ENCODE results near the gene CAPN11. TPM values are rescaled to one million over a fixed set of nuclear protein-coding genes. Genes with fewer than 3 reads are reported as not detected.

The CAPN11 gene
- total RNA-seq, 1 experiment from 2014 or later = not detected

DNA sequence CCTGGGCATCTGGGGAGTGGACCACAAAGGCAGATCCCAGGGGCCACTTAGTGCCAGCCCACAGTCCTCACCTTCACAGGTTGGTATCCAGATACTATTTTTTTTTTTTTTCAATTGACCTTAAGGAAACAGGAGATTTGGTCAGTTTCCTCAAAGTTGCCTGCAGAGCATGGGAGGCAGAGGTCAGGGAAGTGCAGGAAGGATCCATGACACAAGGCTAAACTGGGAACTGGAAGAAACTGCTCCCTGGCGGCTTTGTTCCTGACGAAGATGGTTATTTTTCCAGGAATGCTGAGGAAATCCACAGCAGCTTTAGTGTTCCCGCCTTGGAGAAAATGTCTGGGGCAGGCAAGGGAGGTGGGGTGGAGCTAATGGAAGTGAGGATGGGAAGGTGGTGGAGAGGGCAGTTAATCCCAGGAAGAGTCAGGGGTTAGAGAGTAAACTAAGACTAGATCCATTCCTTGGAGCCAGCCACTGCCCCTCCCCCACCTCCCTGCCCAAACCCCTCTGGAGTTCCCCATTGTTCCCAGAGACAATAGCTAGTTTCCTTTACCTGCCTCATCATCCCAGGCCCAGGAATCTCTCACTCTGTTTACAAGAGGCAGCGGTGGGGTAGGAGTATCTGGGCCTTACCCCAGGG lies 43.8 kb downstream of the CAPN11 start:
- no peak for DNase-seq (ENCODE audit: extremely low read depth, low read depth)

DNA sequence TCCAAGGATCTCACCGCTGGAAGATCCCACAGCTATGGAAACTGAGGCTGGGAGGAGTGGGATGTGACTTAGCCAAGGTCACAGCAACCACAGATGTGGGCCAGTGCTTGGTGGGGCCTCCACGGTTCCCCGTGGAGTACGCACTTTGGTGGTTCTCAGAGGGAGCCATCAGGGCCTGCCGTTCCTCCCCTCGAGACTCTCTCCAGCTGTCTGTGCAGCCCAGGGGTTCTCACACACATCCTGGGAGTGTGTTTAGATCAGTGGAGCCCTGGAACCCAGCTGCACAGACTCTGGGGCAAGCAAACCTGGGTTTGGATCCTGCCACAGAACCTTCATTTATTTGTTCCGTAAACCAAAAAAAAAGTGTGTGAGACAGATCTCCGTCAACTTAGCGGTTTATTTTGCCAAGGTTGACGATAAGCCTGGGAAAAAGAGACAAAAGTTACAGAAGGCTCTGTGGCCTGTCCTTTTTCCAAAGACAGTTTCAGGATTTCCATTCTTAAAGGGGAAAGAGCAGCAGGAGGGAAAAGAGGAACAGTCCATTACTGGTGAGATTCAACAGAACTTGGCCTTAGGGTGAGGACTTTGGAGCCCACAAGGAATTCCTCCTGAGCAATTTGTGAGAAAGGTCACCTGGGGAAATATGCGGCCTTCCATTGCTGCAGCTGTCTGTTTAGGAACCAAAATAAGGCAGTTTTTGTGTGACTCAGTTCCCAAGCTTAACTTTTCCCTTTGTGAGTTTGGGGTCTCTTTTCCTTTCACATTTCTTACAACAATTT lies 44.5 kb downstream of the CAPN11 start:
- no peak for DNase-seq (ENCODE audit: extremely low read depth, low read depth)

DNA sequence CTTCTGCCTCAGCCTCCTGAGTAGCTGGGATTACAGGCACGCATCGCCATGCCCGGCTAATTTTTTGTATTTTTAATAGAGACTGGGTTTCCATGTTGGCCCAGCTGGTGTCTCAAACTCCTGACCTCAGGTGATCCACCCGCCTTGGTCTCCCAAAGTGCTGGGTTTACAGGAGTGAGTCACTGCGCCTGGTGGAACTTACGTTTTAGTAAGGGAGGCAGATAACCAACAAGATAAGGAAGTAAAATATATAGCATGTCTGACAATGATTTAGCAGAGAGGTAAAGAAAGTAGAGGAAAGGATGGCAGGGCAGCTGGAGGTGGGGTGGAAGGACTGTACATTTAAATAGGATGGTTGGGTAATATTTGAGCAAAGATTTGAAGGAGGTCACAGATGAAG lies 45.3 kb downstream of the CAPN11 start:
- DNase-seq (ENCODE audit: extremely low read depth, low read depth) = no peak

DNA sequence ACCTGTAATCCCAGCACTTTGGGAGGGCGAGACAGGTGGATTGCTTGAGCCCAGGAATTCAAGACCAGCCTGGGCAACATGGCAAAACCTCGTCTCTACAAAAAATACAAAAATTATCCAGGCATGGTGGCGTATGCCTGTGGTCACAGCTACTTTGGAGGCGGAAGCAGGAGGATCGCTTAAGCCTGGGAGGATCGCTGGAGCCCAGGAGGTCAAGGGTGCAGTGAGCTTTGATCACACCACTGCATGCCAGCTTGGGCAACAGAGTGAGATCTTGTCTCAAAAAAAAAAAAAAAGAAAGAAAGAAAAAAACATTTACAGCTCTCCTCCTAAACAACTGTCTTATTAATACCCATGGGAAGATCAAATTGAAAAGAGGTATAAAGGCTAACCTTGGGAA lies 49.3 kb downstream of the CAPN11 start:
- no peak for DNase-seq (ENCODE audit: extremely low read depth, low read depth)

DNA sequence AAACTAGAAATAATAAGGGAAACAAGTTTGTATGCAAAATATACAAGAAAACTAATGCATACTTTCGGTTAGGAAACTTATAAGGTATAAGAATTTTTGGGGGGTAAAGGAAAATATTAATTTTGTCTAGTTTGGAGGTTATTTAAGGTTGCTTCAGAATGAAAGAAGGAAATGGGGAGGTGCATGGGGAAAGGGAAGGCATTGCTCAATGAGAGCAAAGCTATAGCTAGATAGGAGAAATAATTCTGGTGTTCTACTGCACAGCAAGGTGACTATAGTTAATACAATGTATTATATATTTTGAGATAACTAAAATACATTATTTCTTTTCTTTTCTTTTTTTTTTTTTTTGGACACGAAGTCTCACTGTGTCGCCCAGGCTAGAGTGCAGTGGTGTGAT lies 52.7 kb downstream of the CAPN11 start:
- no peak for DNase-seq (ENCODE audit: extremely low read depth, low read depth)

DNA sequence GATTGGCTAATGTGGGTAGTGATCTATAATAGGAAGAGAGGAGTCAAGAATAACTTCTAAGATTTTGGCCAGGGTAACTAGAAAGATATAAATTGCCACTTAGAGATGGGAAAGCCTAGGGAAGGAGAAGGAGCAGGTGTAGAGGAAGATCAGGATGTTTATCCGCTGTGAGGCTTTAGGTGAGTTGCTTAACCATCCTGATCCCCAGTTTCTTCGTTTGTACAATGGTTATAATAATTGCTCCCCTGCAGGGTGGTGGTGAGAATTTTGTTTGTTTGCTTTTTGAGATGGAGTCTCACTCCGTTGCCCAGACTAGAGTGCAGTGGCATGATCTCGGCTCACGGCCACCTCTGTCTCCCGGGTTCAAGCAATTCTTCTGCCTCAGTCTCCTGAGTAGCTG lies 55.7 kb downstream of the CAPN11 start:
- DNase-seq (ENCODE audit: extremely low read depth, low read depth) = no peak

DNA sequence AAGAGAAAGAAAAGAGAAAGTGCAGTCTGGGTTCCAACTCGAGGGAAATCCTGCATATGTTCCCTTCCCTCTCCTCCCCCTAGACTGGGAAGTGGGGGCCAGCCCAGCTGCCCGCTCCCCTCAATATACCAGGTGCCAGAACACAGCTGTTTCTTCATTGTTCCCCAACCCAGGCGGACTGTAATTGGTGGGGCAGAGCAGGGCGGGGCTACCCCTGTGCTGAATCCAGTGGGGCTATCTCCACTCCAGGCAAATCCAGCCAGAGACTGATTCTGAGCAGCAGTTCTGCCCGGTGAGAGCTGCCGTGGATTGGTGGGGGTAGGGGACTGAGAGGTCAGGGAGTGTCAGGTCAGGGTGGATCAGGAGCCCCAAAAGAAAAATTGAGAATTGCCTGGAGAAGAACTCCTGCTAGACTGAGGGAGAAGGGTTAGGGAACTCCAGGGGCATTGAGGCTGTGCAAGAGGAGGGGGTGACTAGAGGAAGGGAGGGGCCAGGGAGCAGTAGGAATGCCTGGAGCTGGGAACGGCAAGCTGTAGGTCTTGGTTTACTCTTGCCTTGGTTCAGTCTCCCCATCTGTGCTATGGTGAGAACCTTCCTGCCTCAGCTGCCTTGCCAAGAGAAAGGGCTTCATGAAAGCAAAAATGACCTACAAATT lies 58.2 kb downstream of the CAPN11 start, which contains the start of gene MYMX:
TSS of gene MYMX (plus strand) at position 250 of the 655 bp plus-strand sequence. CDS start 546 bp downstream, outside the sequence.
- DNase-seq (ENCODE audit: extremely low read depth, low read depth) = no peak

DNA sequence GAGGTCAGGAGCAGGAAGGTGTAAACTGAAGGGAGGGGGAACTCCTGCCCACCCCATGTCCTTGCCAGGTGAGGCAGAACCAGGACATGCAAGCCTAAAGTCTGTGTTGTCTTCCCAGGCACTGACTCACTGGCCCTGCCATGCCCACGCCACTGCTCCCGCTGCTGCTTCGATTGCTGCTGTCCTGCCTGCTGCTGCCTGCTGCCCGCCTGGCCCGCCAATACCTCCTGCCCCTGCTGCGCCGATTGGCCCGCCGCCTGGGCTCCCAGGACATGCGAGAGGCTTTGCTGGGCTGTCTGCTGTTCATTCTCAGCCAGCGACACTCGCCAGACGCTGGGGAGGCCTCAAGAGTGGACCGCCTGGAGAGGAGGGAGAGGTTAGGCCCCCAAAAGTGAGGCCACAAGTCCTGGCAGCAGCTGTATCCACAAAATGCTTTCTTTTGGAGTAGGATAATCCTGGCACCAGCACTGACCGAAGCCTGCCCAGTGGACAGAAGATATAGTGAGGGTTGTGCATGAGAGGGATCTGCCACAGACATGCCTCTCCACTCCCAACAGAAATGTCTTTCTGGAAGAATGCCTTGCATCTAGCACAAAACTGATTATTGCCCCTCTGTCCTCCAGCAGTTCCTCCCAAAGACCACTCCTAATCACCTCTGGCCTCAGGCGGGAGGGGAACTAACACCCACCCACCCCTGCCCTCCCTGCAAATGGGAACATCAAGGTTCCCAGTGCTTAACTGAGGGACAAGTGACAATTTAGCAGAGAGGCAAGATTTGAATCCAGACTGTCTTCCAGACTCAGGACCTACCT lies 58.9 kb downstream of the CAPN11 start:
- no peak for DNase-seq (ENCODE audit: extremely low read depth, low read depth)

DNA sequence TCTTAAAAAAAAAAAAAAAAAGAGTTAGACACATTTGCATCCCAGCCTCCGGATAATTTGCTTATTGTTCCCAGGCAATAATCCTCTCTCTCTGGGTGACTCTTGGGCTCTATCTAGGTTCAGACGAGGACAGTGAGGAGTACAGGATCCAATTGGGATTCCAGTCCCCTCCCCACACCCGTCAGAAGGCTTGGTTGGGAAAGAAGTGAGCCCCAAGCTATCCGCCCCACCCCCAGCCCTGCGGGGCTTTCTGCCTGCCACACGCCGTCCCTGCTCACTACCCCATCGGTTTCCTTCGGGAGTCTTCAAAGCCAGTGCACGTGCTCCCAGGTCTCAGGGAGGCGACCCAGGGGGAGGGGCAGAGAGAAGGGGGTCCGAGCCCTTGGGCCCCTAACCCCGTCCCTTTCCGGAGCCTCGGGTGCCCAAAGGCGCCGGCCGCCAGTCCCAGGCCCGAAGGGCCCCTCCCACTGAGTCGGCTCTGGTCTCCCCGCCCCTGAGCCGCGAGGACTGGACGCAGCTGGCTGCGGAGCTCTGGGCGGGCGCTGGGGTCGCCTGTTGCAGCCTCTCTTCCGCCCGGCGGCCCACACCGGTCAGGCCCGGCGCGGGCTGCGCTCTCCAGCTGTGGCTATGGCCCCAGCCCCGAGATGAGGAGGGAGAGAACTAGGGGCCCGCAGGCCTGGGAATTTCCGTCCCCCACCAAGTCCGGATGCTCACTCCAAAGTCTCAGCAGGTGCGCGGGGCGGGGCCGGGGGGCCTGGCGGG lies 60.6 kb downstream of the CAPN11 start:
- DNase-seq (ENCODE audit: extremely low read depth, low read depth) = no peak

DNA sequence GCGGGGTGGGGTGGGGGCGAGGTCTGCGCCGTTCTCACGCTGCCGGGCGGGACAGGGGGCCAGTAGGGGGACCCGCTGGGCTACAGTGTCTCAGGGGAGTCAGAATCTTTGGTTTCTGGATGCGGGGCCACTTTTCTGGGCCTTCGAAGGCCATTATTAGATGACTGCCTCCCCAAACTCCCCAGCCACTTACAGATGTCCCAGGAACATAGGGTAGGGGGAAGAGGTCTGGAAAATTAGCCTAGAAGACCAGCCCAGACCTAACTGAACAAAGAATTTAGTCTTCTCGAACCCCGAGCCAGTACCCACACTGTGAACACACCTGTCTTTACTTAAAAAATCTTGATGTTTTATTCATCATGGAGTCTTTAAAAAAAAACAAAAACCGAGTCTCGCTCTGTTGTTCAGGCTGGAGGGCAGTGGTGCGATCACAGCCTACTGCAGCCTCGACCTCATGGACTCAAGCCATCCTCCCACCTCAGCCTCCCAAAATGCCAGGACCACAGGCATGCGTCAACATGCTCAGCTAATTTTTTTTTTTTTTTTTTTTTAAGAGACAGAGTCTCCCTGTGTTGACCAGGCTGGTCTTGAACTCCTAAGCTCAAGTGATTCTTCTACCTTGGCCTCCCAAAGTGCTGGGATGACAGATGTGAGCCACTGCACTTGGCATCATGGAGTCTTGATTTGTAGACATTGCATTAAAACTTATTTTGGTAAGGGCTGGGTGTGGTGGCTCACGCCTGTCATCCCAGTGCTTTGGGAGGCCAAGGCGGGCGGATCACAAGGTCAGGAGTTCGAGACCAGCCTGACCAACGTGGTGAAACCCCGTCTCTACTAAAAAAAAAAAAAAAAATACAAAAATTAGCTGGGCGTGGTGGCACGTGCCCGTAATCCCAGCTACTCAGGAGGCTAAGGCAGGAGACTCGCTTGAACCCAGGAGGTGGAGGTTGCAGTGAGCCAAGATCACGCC lies 61.5 kb downstream of the CAPN11 start:
- no peak for DNase-seq (ENCODE audit: extremely low read depth, low read depth)

DNA sequence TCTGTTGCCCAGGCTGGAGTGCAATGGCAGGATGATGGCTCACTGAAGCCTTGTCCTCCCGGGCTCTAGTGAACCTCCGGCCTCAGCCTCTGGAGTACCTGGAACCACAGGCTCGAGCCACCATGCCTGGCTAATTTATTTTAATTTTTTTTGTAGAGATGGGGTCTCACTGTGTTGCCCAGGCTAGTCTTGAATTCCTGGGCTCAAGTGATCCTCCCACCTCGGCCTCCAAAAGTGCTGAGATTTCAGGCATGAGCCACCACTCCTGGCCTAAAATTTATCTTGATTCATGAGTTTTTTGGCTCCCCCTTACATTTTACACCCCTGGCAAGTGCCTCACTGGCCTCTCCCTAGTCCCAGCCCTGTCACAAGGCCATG lies 62.3 kb downstream of the CAPN11 start:
- no peak for DNase-seq (ENCODE audit: extremely low read depth, low read depth)

DNA sequence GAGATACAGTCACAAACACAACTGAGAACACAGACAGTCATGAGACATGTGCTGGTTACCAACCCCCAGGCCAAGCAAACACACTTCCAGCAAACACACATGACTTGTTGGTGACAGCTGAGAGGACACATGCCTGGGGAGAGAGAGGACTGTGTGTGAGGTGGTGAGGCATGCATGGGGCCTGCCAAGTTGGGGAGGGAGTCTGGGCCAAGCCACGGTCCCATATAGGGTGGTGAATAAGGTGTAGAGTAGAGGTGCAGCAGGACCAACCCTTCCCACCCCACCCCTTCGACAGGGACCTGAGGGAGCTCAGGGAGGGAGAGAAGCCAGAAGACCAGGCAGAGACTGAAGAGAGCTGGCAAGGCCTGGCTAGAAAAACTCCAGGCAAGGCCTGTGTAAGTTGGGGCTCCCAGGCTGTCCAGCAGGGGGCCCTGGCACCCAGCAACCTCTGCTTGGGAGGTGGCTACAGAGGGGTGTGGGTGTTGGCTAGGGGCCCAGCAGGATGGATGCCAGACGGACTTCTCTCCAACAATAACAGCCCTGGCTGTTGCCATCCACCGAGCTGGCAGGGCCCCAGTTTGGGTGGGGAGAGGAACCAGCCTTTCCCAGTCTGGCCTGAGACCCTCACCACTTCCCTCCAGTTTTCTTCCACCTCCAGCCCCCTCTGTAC lies 62.8 kb downstream of the CAPN11 start:
- peak; percentile 67 for DNase-seq (ENCODE audit: extremely low read depth, low read depth)

DNA sequence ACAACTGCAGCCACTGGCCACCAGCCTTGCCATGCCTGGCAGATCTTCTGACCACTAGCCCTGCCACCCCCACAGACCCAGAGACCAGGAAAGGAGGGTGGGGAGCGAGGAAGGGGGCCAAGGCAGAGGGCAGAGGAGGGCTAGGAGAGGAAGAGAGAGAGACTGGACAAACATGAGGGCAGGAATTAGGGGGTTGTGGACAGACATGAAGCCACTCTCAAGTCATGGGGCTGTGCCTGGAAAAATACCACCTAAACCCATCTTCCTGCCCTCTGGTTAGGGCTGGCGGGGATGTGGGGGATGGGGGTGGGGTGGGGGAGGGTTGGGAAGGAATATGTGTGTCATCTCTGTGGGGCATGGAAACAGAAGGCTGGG lies 63.3 kb downstream of the CAPN11 start:
- no peak for DNase-seq (ENCODE audit: extremely low read depth, low read depth)

DNA sequence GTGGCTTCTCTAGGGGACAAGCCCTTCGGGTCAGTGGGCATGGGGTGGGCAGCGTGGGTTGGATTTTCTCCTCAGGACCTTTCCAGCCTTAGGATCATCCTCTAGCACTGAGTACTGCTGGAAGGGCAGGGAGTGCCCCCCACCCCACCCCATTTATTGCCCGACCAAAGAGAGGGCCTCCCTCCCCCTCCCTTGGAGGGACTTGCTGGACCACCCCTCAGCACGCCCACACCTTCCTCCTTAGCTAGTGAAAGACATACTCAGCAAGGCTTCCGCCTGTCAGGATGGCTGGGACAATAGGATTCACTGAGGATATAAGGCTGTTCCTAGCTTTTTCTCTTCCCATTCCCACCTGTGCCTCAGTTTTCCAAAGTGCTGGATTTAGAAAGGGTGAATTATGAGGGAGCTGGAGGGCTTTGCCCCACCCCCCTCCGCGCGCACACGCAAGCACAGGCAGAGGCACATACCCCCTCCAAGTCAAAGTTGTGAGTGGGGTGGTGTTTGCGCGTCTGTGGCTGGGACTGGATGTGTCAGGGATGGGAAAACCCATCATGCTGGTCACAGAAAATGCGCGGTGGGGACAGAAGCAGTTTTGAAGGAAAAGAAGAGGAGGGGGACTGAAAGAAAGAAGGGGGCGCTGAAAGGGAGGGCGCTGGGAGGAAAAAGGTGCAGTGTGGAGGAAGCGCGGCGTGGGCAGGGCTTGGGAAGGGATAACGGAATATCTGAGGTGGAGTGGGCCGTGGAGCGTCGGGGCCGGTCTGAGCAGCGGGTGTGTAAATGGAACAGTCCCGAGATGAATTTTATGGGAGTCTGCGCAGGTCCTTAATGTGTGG lies 64.1 kb downstream of the CAPN11 start:
- no peak for DNase-seq (ENCODE audit: extremely low read depth, low read depth)

DNA sequence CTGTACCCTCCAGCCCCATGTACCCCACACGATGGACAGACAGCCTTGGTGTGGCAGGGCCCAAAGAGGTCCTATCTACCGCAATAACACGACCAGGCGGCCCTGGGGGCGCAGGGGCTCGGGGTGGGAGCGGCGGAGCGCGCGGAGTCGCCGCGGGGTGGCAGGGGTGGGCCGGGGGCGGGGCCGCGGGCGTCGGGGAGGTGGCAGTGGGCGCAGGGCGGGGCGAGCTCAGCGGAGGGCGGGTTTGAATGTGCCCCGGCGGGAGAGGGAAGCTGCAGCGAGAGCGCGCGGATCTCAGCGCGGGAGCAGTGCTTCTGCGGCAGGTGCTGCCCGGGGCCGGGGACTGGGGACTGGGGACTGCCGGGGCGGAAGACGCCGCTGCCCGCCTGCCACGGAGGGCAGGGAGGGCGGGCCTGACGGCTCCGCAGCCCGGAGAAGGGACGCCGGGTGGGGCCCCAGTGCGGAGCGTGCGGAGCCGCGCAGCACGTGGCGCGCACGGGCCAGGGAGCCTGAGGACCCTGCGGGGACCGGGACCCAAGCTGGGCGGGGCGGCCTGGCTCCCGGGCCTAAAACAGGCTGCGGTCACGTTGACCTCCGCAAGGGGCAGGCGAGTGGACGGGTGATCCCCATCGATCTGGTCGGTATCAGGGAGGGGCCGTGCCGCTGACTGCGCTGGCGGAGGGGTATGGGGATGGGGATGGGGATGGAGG lies 64.9 kb downstream of the CAPN11 start, which contains the start of gene SLC29A1:
TSS of gene SLC29A1 (plus strand) at position 277 of the 710 bp plus-strand sequence. CDS start 3,719 bp downstream, outside the sequence.
- DNase-seq (ENCODE audit: extremely low read depth, low read depth) = peak; percentile 45

DNA sequence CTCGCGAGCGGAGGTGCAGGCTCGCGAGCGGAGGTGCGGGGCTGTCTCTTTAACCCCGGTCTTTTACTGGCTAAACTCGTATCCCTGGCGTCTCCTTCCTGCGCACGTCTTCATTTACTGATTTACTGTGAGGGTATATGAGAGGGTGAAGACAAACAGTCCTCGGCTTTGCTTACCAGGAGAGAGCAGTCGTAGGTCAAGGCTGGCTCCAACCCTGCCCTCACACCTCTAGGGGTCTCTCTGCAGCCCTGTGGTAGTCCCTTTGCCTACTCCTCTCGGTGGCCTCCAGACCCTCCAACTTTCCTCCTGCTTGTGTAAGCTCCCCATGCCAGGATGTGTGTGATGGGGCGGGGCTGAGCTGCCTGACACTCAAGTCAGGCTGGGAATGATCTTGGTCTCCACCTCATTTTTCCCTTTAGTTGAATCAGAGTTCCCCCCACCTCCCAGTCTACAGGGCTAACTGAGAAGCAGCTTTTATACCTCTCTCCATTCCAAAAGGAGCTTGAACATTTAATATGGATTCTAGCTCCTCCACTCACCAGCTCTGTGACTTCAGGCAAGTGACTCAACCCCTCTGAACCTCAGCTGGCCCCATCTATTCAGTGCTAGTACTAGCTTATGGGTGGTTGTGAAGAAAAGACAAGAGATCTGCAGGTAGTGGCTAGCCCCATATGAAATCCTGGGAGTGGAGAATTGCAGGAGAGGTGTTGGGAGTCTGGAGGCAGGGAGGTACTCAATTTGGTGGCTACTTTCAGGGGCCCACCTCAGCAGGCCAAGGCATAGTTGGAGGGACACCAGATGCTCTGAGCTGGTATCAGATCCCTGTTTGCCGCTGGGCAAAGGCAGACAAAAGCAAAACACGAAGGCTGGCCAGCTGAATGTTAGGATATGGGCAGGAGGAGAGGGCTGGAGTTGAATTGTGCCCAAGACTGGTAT lies 65.7 kb downstream of the CAPN11 start:
- DNase-seq (ENCODE audit: extremely low read depth, low read depth) = no peak

Data from NCI-H460 (cell line).